ENCODE results near the gene ZNF107. TPM values are rescaled to one million over a fixed set of nuclear protein-coding genes. Genes with fewer than 3 reads are reported as not detected.

Gene ZNF107
- total RNA-seq (2016; rRNA removed; fragmentation: Illumina TruSeq; extraction: Trizol) (5.4 and 9.4 TPM in 2 replicates), polyA plus RNA-seq (2011; rRNA removed) (1.6 and 2.5 TPM in 2 replicates), polyA minus RNA-seq (2011; rRNA and poly(A)+ RNA removed; ENCODE audit: low replicate concordance) (1.4 TPM in 2 replicates), Bru-seq, nascent RNA (percentile 66 among the genes with signal in this experiment), BruChase-seq, experiment 1, labeled RNA remaining after a 6-hour chase (percentile 61 among the genes with signal in this experiment), BruChase-seq, experiment 2, labeled RNA remaining after a 2-hour chase (percentile 73 among the genes with signal in this experiment)
- total RNA-seq (2016; cell fraction: cytosol; rRNA removed; fragmentation: Illumina TruSeq; extraction: Trizol; ENCODE audit: low read depth), result 0.44 and 0.61 TPM in 2 replicates
- 5.3 and 9.7 TPM in 2 replicates for total RNA-seq (2016; cell fraction: insoluble cytoplasmic fraction; rRNA removed; fragmentation: Illumina TruSeq; extraction: Trizol)
- total RNA-seq (2016; cell fraction: membrane; rRNA removed; fragmentation: Illumina TruSeq; extraction: Trizol), result 1.9 and 2.0 TPM in 2 replicates
- 11.3 and 12.4 TPM in 2 replicates for total RNA-seq (2016; cell fraction: nucleus; rRNA removed; fragmentation: Illumina TruSeq; extraction: Trizol)
- 0.96 and 1.1 TPM in 2 replicates for polyA plus RNA-seq (2011; cell fraction: cytosol; rRNA removed)
- 3.7 and 4.7 TPM in 2 replicates for polyA plus RNA-seq (2011; cell fraction: nucleus; rRNA removed)
- 1.6 and 1.9 TPM in 2 replicates for polyA plus RNA-seq (2012)
- 0.19 and 0.23 TPM in 2 replicates for polyA plus RNA-seq (2016; cell fraction: cytosol; fragmentation: Illumina TruSeq; extraction: Trizol; ENCODE audit: low read depth)
- polyA plus RNA-seq (2016; cell fraction: insoluble cytoplasmic fraction; fragmentation: Illumina TruSeq; extraction: Trizol; ENCODE audit: low read depth), result 7.7 and 8.6 TPM in 2 replicates
- polyA plus RNA-seq (2016; cell fraction: membrane; fragmentation: Illumina TruSeq; extraction: Trizol; ENCODE audit: low read depth), result 0.73 and 0.80 TPM in 2 replicates
- polyA plus RNA-seq (2016; cell fraction: nucleus; fragmentation: Illumina TruSeq; extraction: Trizol; ENCODE audit: insufficient read depth, low read depth), result 23.0 and 26.1 TPM in 2 replicates
- 2.6 and 2.9 TPM in 2 replicates for polyA minus RNA-seq (2011; cell fraction: cytosol; rRNA and poly(A)+ RNA removed)
- polyA minus RNA-seq (2011; cell fraction: nucleus; rRNA and poly(A)+ RNA removed), result 9.6 and 11.2 TPM in 2 replicates
- long read RNA-seq, experiment 1, result 0 reads
- long read RNA-seq, experiment 2, partial matches to known transcripts, result 0 of 2 reads
- long read RNA-seq, experiment 2, other reads (novel, unspliced or antisense), result 2 of 2 reads

DNA sequence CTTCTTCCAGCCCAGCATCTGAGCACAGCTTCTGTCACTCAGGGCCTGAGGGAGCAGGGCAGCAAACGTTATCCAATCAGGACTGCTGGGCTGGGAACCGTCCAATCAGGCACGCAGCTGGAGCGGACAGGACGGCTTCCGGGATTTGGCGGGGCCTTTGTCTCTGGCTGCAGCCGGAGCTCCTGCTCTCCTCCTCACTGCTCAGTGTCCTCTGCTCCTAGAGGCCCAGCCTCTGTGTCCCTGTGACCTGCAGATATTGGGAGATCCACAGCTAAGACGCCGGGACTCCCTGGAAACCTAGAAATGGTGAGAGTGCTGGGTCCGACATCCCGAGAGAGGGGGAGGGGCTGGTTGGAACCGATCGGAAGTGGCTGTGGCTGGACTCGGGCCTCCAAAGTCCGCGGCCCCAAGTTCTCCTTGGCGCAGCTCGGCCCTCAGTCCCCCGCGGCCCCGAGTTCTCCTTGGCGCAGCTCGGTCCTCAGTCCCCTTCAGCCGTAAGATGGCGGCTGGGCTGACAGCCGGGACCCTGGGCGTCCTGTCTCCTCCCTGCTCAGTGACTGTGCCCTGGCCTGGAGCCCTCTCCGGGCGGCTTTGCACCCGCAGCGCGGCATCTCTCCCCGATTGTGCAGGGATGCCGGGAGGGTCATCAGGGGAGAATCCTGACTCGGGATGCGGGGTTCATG lies at the start of gene ZNF107:
Gene ZNF107 (plus strand): TSS at position 154 of the 683 bp plus-strand sequence. CDS start 150 bp downstream, at position 304.
- FAIRE-seq, result peak; percentile 79
- H3K27ac ChIP-seq (ENCODE audit: extremely low read length, insufficient read depth, low read length), result peak within 1 kb of the TSS; percentile 73
- intact Hi-C loops (cut with micrococcal nuclease; ENCODE audit: unreplicated experiment) (loop anchor here (5.0 to 10.0 kb wide), 2 partner anchors 104 to 129 kb away; partner anchors contain the start of genes ZNF138 and ZNF680), in situ Hi-C loops (cut with HindIII; ENCODE audit: extremely low pct_ligation_motif_present, low pct_unique_long_range_greater_than_20kb) (no loop called here)
- peaks cover 19% of the 10 kb centered on the region for H3K4me1 ChIP-seq (ENCODE audit: insufficient read depth, low read length)
- peak; percentile 92 for DNase-seq (ENCODE audit: low spot score)
- POLR2A ChIA-PET, result interaction anchor here (1.4 to 1.5 kb wide), 2 partner anchors 103 to 128 kb away, joined by 6 to 7 read pairs; partner anchors contain the start of genes ZNF138 and ZNF680
- peak within 1 kb of the TSS; percentile 54 for H2AFZ ChIP-seq (ENCODE audit: low read length)
- no peaks in the 10 kb centered on the region for H3K36me3 ChIP-seq (replicated peaks in 1 of 2; ENCODE audit: control insufficient read depth in 1 of 2, insufficient read depth in 2 of 2, low read length in 2 of 2)
- H3K4me2 ChIP-seq (ENCODE audit: low read depth, low read length), result peak within 1 kb of the TSS; percentile 68
- no TSS peak for BruUV-seq (replicated peaks)
- H4K20me1 ChIP-seq (ENCODE audit: insufficient read depth, low read length), result no peaks in the 10 kb centered on the region
- H3K9ac ChIP-seq (ENCODE audit: insufficient read depth, low read depth, low read length), result peak within 1 kb of the TSS; percentile 73
- H3K27me3 ChIP-seq (ENCODE audit: control insufficient read depth in 1 of 2, insufficient read depth in 2 of 2, low read length in 2 of 2), result no peaks in the 10 kb centered on the region
- peak; percentile 100 for ATAC-seq
- peak within 1 kb of the TSS; percentile 82 to 94 (median 90) for H3K4me3 ChIP-seq (replicated peaks in 1 of 3; ENCODE audit: insufficient read depth in 1 of 3, low read depth in 2 of 3, low read length in 3 of 3)
- WGBS (ENCODE audit: low lambda C conversion rate), result 0% methylated on average over 17 of the region's 37 CpGs
- peaks cover 12% of the 10 kb centered on the region for H3K79me2 ChIP-seq (ENCODE audit: insufficient read depth, low read length)
- no peaks in the 10 kb centered on the region for H3K9me3 ChIP-seq (ENCODE audit: low read length)
- CTCF ChIA-PET (ENCODE audit: low intra/inter-chr PET ratio, low total read pairs), result no interaction called here
- TF ChIP-seq CREM (IDR thresholded peaks at IDR 0.05), result no peak
- TF ChIP-seq CREM (CRISPR knock-in tag; IDR thresholded peaks at IDR 0.05), result no peak
- TF ChIP-seq STAT5B (CRISPR knock-in tag; IDR thresholded peaks at IDR 0.05), result no peak
- TF ChIP-seq, protein P1, sequence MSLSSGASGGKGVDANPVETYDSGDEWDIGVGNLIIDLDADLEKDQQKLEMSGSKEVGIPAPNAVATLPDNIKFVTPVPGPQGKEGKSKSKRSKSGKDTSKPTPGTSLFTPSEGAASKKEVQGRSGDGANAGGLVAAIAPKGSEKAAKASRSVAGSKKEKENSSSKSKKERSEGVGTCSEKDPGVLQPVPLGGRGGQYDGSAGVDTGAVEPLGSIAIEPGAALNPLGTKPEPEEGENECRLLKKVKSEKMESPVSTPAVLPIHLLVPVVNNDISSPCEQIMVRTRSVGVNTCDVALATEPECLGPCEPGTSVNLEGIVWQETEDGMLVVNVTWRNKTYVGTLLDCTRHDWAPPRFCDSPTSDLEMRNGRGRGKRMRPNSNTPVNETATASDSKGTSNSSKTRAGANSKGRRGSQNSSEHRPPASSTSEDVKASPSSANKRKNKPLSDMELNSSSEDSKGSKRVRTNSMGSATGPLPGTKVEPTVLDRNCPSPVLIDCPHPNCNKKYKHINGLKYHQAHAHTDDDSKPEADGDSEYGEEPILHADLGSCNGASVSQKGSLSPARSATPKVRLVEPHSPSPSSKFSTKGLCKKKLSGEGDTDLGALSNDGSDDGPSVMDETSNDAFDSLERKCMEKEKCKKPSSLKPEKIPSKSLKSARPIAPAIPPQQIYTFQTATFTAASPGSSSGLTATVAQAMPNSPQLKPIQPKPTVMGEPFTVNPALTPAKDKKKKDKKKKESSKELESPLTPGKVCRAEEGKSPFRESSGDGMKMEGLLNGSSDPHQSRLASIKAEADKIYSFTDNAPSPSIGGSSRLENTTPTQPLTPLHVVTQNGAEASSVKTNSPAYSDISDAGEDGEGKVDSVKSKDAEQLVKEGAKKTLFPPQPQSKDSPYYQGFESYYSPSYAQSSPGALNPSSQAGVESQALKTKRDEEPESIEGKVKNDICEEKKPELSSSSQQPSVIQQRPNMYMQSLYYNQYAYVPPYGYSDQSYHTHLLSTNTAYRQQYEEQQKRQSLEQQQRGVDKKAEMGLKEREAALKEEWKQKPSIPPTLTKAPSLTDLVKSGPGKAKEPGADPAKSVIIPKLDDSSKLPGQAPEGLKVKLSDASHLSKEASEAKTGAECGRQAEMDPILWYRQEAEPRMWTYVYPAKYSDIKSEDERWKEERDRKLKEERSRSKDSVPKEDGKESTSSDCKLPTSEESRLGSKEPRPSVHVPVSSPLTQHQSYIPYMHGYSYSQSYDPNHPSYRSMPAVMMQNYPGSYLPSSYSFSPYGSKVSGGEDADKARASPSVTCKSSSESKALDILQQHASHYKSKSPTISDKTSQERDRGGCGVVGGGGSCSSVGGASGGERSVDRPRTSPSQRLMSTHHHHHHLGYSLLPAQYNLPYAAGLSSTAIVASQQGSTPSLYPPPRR (CRISPR knock-in tag; IDR thresholded peaks at IDR 0.05; ENCODE audit: borderline replicate concordance), result no peak
- TF ChIP-seq PAF1 (CRISPR knock-in tag; IDR thresholded peaks at IDR 0.05), result no peak
- TF ChIP-seq, protein P2, sequence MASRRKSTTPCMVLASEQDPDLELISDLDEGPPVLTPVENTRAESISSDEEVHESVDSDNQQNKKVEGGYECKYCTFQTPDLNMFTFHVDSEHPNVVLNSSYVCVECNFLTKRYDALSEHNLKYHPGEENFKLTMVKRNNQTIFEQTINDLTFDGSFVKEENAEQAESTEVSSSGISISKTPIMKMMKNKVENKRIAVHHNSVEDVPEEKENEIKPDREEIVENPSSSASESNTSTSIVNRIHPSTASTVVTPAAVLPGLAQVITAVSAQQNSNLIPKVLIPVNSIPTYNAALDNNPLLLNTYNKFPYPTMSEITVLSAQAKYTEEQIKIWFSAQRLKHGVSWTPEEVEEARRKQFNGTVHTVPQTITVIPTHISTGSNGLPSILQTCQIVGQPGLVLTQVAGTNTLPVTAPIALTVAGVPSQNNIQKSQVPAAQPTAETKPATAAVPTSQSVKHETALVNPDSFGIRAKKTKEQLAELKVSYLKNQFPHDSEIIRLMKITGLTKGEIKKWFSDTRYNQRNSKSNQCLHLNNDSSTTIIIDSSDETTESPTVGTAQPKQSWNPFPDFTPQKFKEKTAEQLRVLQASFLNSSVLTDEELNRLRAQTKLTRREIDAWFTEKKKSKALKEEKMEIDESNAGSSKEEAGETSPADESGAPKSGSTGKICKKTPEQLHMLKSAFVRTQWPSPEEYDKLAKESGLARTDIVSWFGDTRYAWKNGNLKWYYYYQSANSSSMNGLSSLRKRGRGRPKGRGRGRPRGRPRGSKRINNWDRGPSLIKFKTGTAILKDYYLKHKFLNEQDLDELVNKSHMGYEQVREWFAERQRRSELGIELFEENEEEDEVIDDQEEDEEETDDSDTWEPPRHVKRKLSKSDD (CRISPR knock-in tag; IDR thresholded peaks at IDR 0.05; ENCODE audit: low read depth), result no peak
- TF ChIP-seq SOX6 (IDR thresholded peaks at IDR 0.05), result no peak
- TF ChIP-seq SOX6 (CRISPR knock-in tag; IDR thresholded peaks at IDR 0.05), result peak; percentile 35; the same call in 1 of the 2 replicates
- no peak for TF ChIP-seq NFRKB (IDR thresholded peaks at IDR 0.05)
- no peak for TF ChIP-seq ZNF709 (CRISPR knock-in tag; IDR thresholded peaks at IDR 0.05)
- no peak for TF ChIP-seq PHF5A (CRISPR knock-in tag; IDR thresholded peaks at IDR 0.05; ENCODE audit: low read depth, unreplicated experiment)
- TF ChIP-seq KDM5A (IDR thresholded peaks at IDR 0.05; ENCODE audit: borderline replicate concordance, low read length), result peak; percentile 73; the same call in 1 of the 2 replicates
